ENCODE results near the gene MT1A.
"Not testable (repeated sequence)": the region's sequence is repeated elsewhere in the genome, so short reads cannot be mapped to it uniquely, and the experiment has no call there.

Gene MT1A

GRCh38 chr16:56669840-56670619 is 31.6 kb downstream of the MT1A start:
- H3K4me3 ChIP-seq (ENCODE audit: low read depth, low read length): no peak overlapping the region
- TF ChIP-seq CTCF (IDR thresholded peaks at IDR 0.05; ENCODE audit: low read depth, low read length): no peak

GRCh38 chr16:56670620-56670934 is 32.1 kb downstream of the MT1A start:
- no peak for TF ChIP-seq CTCF (IDR thresholded peaks at IDR 0.05; ENCODE audit: low read depth, low read length)

GRCh38 chr16:56671691-56672090 is 33.2 kb downstream of the MT1A start:
- H3K4me3 ChIP-seq (ENCODE audit: low read depth, low read length): not testable (repeated sequence)

More at GRCh38 chr16:56670620-56670934, 32.1 kb downstream of the MT1A start:
- no peak overlapping the region for H3K4me3 ChIP-seq (ENCODE audit: low read depth, low read length)

GRCh38 chr16:56672171-56672570 is 33.7 kb downstream of the MT1A start:
- not testable (repeated sequence) for H3K4me3 ChIP-seq (ENCODE audit: low read depth, low read length)

GRCh38 chr16:56672761-56673536 is 34.5 kb downstream of the MT1A start:
- no peak for TF ChIP-seq CTCF (IDR thresholded peaks at IDR 0.05; ENCODE audit: low read depth, low read length)

DNA sequence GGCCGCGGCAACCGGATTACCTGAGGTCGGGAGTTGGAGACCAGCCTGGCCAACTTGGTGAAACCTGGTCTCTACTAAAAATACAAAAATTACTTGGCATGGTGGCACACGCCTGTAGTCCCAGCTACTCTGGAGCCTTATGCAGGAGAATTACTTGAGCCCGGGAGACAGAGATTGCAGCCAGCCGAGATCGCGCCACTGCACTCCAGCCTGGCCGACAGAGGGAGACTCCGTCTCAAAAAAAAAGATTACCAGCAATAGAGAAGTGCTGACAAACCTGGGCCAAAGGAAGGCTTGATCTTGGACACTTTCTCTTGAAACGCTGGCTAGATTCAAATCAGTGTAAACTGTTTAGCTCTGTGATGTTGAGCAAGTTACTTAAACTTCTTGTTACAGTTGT is 35.5 kb downstream of the MT1A start:
- TF ChIP-seq CTCF (IDR thresholded peaks at IDR 0.05; ENCODE audit: low read depth, low read length): no peak

More at GRCh38 chr16:56672761-56673536, 34.5 kb downstream of the MT1A start:
- no peak overlapping the region for H3K4me3 ChIP-seq (ENCODE audit: low read depth, low read length)

DNA sequence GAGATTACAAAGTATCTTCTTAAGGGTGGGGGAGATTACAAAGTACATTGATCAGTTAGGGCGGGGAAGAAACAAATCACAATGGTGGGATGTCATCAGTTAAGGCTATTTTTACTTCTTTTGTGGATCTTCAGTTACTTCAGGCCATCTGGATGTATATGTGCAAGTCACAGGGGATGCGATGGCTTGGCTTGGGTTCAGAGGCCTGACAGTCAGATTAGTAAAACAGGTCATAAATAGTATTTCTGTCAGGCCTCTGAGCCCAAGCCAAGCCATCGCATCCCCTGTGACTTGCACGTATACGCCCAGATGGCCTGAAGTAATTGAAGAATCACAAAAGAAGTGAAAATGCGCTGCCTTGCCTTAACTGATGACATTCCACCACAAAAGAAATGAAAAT is 36.1 kb downstream of the MT1A start:
- H3K4me3 ChIP-seq (ENCODE audit: low read depth, low read length): not testable (repeated sequence)

More for the DNA sequence above, 35.5 kb downstream of the MT1A start:
- H3K4me3 ChIP-seq (ENCODE audit: low read depth, low read length): no peak overlapping the region

DNA sequence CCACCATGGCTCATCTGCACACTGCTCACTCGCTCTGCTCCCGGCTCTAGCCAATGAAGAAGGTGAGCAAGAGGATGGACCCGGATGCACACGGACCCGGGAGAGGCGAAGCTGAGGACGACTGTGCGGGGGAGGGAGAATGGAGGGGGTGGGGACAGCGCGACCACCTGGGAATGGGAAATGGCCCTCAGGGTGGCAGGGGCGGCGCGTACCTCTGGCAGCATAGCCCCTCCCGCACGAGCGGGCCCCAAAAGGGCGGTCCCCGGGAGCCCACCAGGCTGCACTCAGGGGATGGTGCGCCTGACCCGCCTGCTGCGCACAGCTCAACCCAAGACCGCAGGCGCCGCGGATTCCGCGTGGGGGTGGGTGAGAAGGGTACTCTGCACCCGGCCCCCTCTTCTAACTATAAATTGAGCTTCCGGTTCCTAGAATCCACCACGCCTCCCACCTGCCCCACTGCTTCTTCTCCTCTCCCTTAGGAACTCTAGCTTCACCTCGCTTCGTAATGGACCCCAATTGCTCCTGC is 37.3 kb downstream of the MT1A start:
- TF ChIP-seq CTCF (IDR thresholded peaks at IDR 0.05; ENCODE audit: low read depth, low read length): no peak
- no peak overlapping the region for H3K4me3 ChIP-seq (ENCODE audit: low read depth, low read length)
